Hematopoietic multipotent progenitor cell treated with erythropoietin and hydrocortisone succinate and interleukin-3 and kit ligand, for 15 days (in vitro differentiated cells): ENCODE data around the gene ANO4.

ENCODE experiments used
- DNase-seq: peaks from one replicate; pipeline ENCODE4 v3.0.0-alpha.2; 2015; ENCODE audit warnings: low spot score

The ANO4 gene

GRCh38 chr12:100794441-100795173, at the start of gene ANO4:
Gene ANO4 (plus strand): TSS chr12:100794776. CDS start chr12:100901786, 107,010 bp downstream.
- no peak for DNase-seq

GRCh38 chr12:100745378-100746071, 49.1 kb upstream of the ANO4 start:
- DNase-seq: no peak

DNA sequence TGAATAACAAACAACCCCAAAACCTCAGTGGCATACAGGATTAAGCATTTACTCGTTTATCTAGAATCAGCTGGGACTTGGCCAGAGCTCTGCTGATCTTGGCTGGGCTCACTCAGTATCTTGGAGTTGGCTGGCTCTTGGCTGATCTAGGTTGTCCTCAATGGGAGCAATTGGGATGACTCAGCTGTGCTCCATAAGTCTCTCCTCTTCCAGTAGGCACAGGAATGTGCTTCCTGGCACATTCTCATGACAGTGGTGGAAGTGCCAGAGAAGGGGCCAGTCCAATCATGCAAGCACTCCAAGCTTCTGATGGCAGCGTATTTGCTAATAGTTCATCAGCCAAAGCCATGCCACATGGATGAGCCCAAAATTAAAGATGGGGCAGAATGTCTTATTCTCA, 41.7 kb upstream of the ANO4 start:
- no peak for DNase-seq

DNA sequence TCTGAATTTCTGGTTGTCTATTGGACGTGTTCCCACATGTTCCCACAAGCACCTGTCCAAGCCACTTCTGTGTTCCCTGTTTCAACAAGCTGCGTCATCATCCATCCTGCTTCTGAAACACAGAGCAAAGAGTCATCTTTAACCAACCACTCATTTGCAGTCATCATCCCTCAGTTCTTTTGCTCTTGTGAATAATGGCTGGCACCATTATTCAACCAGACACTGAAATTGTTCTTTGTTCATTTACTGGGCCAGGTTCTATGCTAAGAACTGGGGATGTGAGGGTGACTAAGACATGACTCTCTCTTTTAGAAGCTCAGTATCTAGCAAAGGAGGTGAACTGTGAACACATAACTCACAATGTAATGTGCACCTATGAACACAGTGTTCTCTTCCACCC, 40.7 kb upstream of the ANO4 start:
- no peak for DNase-seq

GRCh38 chr12:100755186-100755585, 39.4 kb upstream of the ANO4 start:
- no peak for DNase-seq

DNA sequence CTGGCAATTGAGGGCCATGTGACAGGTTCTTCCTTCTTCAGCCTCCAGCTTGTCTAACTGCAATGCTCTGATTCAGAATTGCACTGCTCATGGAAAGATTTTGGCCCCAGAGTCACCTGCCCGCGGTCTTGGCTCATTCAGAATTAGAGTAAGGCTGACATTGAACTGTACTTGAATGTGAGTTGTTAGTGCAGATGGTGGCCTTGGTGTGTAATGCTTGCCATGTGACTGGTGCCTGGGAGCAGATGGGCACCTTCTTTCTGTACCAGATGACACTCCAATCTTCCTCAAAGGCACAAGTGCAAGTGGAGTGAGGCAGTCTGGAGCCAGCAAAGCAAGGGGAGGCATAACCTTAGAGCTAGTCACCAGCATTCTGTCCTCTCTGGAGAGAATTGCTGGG, 36.5 kb upstream of the ANO4 start:
- no peak for DNase-seq

GRCh38 chr12:100767371-100767770, 27.2 kb upstream of the ANO4 start:
- no peak for DNase-seq

- DNase-seq: no peak
Observed at GRCh38 chr12:100767950-100768349, 26.6 kb upstream of the ANO4 start.

DNA sequence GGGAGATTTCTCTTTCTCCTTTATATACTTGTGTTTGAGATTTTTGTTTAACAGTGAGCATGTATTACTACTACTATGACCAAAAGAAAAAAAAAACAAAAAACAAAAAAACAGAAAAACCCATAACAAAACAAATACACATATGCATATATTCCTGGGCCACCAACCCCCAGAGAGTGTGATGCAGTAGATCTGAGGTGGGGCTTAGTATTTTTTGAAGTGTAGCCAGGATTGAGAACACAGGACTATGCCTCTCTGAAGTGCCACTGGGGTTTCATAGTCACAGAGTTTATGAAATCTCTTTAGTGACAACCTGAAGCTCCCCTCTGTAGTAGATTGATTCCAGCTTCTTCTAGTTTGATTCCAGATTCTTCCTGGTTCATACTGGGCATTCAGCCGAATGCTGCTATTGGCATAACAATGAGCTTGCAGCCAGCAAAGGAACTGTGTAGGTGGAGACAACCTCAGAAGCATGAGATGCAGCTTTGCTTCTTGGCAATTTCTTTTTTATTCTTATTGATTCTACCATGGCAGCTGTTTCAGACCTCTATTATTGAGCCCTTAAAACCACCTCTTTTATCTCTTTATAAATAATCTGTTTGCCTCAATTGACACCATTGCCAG, 15.5 kb upstream of the ANO4 start:
- DNase-seq: no peak

- DNase-seq: no peak
Observed at GRCh38 chr12:100789146-100789545, 5.4 kb upstream of the ANO4 start.

- DNase-seq: no peak
Observed at GRCh38 chr12:100789975-100790374, 4.6 kb upstream of the ANO4 start.

DNA sequence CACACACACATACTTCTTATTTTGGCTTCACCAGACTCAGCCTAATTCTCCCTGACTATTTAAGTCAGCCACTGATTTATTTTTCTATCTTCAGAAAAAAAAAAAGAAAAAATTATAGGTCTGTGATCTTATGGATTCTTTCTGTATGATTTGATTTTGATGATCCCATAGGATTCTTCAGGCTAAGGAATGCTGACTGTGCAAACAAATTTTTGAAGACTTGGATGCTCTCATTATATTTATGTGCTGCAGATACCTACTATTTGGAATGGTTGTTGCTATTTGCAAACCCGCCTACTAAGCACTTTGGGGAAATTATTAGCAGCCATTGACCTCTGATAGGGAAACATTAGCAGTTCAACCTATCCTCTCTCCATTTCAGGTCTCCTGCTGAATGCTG, 4.0 kb upstream of the ANO4 start:
- no peak for DNase-seq

GRCh38 chr12:100793182-100793581, 1.4 kb upstream of the ANO4 start:
- no peak for DNase-seq

- DNase-seq: no peak
Observed at GRCh38 chr12:100795174-100795799, 711 bp downstream of the ANO4 start.

DNA sequence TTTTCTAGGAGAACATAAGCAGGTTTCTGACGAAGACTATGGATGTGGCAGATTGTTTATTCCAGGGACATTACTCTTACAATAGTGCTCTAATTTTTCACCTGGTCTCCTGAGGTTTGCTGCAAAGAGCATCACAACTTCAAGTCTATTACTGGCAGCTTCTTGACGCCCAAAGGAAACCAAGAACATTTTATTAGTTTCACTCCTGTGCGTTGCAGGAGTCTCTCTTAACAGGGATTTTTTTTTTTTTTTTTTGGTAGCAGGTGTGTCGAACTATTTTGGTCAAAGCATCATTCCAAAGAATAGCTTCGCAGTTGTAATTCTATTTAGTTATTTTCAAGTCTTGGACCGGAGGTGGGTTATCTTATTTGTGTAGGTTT, 1.2 kb downstream of the ANO4 start:
- DNase-seq: no peak

DNA sequence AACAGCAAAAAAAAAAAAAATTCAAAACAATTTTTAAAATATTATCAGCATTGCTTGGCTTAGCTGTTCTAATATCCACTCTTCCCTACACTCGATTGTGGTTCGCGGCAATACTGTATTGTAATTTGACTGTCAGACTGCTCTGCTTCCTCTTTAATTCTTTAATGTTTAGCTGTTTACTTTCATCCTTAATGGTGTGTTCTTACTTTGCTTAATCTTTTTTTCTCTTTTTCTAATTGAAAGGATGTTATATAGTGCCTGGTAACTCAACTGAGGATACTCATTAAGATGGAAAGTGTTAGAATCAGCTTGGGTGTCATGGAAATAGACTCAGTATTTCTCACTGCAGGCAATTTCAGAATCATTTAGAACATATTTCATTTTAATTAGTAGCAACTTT, 2.0 kb downstream of the ANO4 start:
- no peak for DNase-seq

- no peak for DNase-seq
Observed at GRCh38 chr12:100797246-100797645, 2.7 kb downstream of the ANO4 start.

DNA sequence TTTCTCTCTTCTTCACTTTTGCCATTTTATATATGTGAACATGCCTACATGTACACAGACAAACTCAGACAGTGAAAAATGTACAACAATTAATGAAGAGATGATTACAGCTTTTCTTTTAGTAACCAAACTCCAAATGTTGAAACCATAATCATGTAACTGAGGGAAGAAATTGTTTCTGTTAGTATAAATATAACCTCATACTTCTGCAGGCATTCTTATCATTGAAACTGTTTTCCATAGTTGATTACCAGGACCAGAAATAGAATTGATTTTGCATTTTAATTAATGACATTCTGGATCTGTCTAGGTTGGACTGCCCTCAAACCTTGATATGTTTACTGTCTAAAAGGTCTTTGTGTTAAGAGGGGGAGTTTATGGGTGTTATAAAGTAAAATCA, 3.2 kb downstream of the ANO4 start:
- DNase-seq: no peak

DNA sequence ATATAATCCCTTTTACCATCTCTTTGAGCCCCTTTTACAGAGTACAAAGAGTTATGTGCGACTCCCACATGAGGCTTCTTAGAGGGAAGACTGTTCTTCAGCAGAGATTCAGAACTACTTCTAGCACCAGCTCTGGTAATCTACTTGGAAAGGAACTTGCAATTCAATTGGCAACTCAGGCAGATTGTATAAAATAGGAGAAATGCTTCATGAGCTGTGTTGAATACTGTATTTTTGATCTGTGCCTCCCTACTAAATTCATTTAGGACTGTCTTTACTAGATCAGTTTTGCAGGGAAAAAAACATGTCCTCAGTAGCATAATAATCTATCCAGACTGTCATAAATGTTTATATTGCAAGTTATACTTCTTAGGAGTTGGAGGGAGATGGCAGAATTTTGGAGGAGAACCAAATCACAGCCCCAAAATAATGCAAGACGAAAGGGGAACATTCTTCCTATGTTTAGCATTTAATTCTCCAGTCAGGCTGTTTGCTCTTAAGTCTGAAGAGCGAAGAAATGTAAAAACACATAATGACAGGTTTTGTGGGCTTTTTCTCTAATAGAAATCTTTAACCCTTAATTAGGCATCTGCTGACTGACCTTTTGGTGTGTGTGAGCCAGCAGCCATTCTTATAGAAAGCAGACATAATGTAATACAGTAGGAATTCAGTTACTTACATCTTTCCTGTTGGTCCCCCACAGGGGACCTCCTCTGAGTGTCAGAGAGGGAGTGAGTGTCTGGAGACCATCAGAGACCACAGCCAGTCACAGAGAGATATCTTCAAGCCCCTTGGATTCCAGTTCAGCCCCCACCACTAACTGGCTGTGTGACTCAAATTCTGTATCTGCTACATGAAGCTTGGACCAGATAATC, 3.9 kb downstream of the ANO4 start:
- no peak for DNase-seq

- DNase-seq: no peak
Observed at GRCh38 chr12:100799770-100800169, 5.2 kb downstream of the ANO4 start.

DNA sequence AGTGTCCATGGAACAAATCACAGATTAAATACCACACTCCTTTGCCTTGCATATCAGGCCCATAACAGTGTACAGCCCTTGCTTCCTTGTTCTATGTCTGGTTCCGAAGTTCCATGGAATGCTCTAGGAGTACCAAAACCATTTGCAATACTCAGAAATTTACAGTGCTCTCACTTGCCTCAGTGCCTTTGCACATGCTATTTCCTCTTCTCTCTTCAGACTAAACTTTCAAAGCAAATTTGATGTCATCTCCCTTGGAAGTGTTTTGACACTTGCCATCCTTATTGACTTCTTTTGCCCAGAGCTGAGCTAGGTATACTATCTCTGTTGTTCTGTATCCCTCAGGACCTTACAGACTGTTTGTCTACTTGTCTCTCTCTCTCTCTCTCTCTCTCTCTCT, 6.1 kb downstream of the ANO4 start:
- DNase-seq: no peak

- DNase-seq: no peak
Observed at GRCh38 chr12:100801320-100801719, 6.7 kb downstream of the ANO4 start.
